Measurements from ENCODE around the gene PHC2.

Gene PHC2

DNA sequence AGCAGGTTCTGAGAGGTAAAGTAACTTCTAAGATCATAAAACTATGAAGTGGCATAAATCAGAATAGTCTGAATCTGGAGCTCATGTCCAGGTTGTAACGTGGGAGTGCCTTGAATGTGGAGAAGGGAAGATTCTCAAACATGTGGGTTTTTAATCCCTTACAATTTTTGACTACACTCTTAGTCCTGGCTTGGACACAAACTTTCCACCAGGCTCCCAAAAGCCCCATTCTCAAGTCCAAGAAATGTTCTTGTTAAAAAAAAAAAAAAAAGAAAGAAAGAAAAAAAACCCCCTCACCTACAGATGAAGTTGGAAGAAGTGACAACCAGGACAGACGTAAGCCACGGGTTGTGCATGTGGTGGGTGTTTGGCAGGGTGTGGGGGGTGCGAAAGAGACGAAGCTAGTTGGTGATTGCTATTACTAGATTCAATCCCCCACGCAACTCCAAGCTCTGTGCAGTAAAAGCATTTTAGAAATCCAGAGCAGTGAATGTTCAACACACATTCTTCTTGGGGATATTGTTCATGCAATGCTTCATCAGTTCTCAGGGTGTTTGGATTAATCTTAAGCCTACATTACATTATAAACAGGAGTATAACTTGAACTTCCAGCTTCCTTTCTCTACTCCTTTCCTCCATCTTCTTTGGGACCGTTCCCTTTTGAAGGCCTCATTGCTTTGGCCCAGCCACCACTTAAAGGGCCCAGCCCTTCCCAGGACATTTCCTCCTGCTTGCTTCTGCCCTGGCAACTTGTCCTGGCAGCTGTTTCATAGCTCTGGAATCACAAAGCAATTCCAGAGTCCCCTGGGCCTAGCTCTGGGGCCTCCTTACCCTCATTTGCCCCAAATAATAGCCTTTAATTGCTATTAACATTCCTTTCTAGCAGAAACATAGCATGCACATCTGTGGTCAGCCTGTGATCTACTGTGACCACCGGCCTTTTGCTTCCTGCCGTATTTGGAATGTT lies 41.8 kb downstream of the PHC2 start:
- no peak for DNase-seq

DNA sequence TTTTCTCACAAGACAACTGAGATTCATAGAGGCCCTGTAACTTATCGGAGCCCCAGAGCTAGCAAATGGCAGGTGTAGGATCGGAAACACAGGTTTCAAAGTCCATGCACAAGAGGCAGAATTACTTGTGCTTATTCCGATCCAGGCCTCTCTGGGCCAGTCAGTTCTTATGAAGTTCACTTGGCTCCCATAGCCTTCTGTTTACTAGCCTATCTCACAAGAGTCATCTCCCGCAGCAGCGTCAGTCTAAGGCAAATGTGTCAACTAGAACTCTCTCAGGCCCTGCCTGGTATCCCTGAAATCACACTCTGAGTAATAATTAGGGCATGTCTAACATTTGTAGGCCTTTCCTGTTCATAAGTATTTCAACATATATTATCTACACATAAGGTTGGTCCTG lies 43.3 kb downstream of the PHC2 start:
- DNase-seq: no peak

DNA sequence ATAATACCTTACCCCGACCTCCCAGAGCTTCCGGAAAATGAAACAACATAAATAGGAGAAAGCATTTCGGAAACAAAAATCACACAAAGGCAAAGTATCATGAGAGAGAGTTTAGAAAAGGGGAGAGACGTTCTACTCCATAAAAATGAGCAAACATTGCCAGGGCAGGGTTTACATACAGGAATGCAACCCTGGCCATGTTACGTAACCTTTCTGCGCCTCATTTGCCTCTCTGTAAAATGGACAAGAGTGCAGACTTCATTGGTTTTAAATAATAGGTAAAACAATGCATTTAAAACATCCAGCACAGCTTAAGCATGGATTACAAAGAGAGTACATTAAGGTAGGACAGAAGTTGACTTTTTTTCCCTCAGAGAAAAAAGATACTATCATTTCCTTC lies 45.6 kb downstream of the PHC2 start:
- no peak for DNase-seq

- DNase-seq: peak; percentile 44
Measured at GRCh38 chr1:33384040-33384812, 46.7 kb downstream of the PHC2 start.

DNA sequence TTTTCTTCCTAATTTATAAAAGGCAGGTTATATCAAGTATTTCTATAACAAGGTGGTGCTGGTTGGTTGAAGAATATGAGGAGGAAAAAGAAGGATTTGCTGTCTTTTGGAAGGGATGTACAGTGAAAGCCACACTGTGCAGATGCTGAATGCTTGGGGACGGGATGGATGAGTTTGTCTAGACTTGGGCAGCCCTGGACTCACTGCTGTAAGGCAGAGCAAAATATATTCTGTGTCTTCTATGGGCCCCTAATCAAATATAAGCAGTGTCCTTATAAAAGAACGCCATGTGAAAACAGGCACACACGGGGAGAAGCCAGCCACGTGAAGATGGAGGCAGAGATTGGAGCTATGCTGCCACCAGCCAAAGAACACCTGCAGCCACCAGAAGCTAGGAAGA lies 47.4 kb downstream of the PHC2 start:
- DNase-seq: no peak

GRCh38 chr1:33382661-33383415 lies 48.1 kb downstream of the PHC2 start:
- DNase-seq: no peak

DNA sequence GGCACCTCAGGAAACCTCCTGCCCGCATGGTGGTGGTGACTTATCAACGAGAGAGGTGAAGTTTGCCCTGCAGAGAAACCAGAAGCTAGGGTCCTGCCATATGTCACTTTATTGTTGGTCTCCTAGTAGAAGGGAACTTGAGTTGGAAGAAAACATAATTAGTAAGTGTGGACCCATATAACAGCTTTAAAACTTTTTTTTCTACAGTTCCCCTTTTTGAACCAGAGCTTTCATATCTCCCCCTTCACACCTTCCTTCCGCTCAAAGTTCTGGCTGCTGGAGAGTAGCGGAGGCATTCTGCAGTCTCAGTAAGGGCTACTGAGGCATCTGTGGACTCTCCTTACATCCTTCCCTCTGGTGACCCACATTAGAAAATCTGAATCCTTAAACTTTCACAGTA lies 48.9 kb downstream of the PHC2 start:
- DNase-seq: no peak

- DNase-seq: no peak
Measured at GRCh38 chr1:33380811-33381210, 50.1 kb downstream of the PHC2 start.

DNA sequence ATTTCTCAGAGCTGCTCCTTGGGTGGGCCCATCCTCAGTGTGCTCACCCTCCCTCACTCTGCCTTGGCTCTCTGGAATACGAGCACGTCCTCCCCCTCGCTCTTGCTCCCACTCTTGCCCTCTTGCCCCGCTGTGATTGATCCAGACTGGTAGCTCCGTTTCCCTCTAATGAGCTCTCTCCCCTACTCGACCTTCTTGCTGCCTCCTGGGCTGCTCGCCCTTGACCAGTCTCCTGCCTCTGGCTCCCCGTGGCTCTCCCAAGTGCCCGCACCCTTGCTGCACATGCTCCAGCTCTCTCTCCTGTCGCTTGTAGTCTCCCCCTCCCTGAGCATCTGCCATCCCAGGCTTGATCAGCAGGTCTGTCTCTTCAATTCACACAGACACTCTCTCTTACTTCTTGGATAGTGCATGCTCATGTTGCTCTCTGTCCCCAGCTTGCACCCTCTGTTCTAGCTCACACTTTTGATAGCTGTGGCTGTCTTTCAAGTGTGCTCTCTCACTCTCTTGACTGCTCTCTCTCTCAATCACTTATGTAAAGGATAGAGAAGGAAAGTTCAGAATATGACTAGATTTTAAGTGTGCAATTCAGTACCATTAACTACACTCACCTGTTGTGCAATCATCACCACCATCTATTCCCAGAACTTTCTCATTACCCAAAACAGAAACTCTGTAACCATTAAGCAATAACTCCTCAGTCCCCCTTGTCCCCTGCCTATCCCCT lies 51.1 kb downstream of the PHC2 start:
- no peak for DNase-seq

DNA sequence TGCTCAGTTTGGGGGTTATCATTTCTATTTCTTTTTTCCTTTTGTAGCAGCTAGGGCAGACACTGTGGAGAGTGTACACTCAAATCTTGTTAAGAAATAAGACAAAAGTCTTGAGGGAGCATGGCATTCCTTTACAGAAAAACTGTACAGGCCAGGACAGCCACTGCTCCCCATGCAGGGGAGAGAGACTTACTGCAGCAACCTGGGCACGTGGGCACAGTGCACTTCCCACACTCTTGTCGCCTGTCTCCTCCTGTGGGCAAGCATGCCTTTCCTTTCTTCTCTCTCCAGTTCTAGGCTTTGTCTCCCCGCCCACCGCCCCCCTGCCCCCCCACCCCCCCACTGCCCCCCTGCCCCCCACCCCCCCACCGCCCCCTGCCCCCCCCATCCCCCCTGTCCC lies 51.9 kb downstream of the PHC2 start:
- no peak for DNase-seq

GRCh38 chr1:33378524-33378923 lies 52.4 kb downstream of the PHC2 start:
- no peak for DNase-seq

- no peak for DNase-seq
Measured at GRCh38 chr1:33377756-33378155, 53.1 kb downstream of the PHC2 start.

GRCh38 chr1:33377013-33377412 lies 53.9 kb downstream of the PHC2 start:
- no peak for DNase-seq

- no peak for DNase-seq
Measured at GRCh38 chr1:33375316-33375715, 55.6 kb downstream of the PHC2 start.

DNA sequence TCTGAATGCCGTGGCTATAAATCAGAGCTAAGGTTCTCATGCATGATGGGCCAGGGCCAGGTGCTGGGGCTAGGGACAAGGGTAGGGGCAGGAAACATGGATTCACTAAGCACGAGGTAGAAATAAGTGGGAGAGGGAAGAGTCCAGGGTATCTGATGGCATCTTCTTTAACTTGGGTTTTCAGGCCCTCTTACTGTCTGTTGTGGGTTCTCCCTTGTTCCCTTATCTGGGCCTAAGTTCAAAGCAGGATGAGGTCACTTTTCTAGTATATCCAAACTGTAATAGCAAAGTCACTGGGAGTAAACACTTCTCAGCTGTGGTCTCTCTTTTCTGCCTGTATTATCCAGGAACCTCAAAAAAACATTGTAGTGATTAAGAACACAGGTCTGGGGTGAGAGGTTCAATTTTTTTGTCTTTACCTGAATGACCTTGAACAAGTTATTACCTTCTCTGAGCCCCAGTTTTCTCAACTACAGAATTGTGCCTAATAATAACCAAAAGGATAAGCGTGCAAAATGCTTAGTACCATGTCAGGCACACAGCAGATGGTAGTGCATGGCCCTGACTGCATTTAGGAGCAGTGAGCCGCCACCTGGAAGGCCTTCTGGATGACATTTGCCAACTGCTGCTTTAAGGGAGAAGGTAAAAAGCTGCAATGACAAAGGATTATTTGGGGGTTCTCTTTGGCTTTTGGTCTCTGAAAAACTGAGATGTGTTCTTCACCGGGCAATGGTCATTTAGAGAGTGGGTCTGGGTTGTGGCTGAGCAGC lies 56.4 kb downstream of the PHC2 start:
- no peak for DNase-seq

DNA sequence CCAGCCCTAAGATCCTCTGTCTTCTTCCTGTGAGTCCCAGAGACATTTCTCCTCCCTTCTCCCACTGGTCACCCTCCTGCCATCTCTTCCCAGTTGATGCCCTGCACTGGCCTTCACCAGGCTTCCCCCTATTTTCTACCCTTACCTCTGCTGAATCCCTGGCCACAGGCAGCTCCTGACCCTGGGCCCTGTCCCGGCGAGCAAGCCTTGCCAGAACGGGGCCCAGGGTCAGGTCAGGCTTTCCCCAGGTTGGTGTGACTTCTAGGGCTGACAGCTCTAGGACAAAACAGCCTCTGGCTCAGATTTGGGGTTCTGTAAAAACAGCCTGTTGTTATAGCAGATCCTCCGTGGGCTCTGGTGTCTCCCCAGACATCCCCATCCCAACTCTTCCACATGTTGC lies 57.3 kb downstream of the PHC2 start:
- DNase-seq: no peak

GRCh38 chr1:33372677-33373076 lies 58.2 kb downstream of the PHC2 start:
- DNase-seq: no peak

GRCh38 chr1:33372162-33372561 lies 58.7 kb downstream of the PHC2 start:
- DNase-seq: no peak

GRCh38 chr1:33371334-33371733 lies 59.6 kb downstream of the PHC2 start:
- no peak for DNase-seq

GRCh38 chr1:33370827-33371226 lies 60.1 kb downstream of the PHC2 start:
- DNase-seq: no peak

DNA sequence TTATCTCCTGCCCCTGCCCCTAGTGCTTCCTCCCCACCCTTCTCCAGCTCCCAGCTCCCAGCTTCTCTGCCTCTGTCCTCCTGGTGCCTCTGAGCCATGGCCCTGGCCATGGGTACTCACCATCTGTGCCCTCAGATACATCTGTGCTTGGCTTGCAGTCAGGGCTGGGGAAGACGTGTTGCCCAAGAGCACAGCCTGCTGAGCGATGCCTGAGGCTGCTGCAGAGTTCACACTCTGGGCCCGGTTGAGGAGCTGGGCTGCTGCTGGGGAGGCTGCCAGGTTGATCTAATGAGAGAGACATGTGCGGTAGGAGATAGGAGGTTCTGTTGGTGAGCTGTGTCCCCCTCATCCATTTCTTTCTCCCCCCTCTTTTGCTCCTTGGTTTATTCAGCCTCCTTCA lies 60.6 kb downstream of the PHC2 start:
- DNase-seq: no peak

DNA sequence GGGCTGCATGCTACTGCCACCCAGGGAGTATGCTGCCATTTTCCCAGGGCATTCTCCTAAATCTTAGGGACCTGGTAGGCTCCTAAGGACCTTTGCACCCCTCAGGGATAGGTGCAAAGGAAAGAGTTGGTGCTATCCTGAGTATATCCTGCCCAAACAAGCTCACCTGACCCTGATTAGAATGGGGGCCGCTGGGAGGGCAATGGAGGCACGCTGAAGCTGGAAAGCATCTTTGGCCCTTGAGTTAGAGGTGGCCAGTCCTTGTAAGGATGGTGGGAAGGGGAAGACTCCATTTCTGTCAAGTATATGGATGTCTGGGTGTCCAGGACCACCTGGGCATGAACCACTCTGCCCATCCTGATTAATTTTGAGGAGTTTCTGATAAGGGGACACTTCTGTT lies 61.1 kb downstream of the PHC2 start:
- DNase-seq: no peak

All from NCI-H526 treated with DMSO at 0.1 percent for 48 hours (cell line).